PC-9 (cell line): ENCODE measurements around the gene RETN.

Experiments
- EZH2 ChIP-seq: fragments of 200-600 bp; sonication (generic); IDR thresholded peaks from 2 replicates; pipeline ENCODE4 v1.8.0; 2017; ENCODE audit warnings: antibody characterized with exemption, low read depth
- TF ChIP-seq, protein P1 (sequence below): fragments of 200-600 bp; sonication (generic); conservative IDR thresholded peaks from 2 replicates; pipeline ENCODE4 v1.6.1; 2017; ENCODE audit warnings: mixed run types, antibody characterized with exemption, mild to moderate bottlenecking, moderate library complexity

DNA sequence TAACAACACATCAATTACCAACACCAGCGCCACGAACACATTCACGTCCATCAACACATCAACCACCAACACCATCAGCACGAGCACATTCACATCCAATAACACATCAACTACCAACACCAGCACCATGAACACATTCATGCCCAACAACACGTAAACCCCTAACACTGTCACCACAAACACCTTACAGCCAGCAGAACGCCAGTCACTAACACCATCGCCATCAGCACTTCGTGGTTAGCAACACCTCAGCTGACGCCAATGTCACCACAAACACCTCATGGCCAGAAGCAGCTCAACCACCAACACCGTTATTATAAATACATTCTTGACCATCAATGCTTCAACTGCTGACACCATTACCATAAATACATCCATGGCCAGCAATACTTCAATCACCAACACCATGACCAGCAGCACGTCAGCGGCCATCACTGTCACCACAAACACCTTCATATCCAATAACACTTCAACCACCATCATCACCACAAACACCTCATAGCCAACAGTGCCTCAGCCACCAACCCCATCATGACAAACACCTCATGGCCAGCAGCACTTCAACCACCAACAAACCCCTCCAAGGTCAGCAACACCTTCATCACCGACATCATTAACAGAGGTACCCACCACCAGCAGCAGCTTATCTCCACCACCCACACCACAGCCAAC, 23.7 kb downstream of the RETN start:
- TF ChIP-seq, protein P1, sequence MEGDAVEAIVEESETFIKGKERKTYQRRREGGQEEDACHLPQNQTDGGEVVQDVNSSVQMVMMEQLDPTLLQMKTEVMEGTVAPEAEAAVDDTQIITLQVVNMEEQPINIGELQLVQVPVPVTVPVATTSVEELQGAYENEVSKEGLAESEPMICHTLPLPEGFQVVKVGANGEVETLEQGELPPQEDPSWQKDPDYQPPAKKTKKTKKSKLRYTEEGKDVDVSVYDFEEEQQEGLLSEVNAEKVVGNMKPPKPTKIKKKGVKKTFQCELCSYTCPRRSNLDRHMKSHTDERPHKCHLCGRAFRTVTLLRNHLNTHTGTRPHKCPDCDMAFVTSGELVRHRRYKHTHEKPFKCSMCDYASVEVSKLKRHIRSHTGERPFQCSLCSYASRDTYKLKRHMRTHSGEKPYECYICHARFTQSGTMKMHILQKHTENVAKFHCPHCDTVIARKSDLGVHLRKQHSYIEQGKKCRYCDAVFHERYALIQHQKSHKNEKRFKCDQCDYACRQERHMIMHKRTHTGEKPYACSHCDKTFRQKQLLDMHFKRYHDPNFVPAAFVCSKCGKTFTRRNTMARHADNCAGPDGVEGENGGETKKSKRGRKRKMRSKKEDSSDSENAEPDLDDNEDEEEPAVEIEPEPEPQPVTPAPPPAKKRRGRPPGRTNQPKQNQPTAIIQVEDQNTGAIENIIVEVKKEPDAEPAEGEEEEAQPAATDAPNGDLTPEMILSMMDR, result no peak
- TF ChIP-seq EZH2, result no peak
